ENCODE results near the gene PLSCR3. TPM values are rescaled to one million over a fixed set of nuclear protein-coding genes. Genes with fewer than 3 reads are reported as not detected.

Gene PLSCR3
- total RNA-seq, 6 experiments from 2014 or later: 85.6 to 114 (median 98.5) TPM

DNA sequence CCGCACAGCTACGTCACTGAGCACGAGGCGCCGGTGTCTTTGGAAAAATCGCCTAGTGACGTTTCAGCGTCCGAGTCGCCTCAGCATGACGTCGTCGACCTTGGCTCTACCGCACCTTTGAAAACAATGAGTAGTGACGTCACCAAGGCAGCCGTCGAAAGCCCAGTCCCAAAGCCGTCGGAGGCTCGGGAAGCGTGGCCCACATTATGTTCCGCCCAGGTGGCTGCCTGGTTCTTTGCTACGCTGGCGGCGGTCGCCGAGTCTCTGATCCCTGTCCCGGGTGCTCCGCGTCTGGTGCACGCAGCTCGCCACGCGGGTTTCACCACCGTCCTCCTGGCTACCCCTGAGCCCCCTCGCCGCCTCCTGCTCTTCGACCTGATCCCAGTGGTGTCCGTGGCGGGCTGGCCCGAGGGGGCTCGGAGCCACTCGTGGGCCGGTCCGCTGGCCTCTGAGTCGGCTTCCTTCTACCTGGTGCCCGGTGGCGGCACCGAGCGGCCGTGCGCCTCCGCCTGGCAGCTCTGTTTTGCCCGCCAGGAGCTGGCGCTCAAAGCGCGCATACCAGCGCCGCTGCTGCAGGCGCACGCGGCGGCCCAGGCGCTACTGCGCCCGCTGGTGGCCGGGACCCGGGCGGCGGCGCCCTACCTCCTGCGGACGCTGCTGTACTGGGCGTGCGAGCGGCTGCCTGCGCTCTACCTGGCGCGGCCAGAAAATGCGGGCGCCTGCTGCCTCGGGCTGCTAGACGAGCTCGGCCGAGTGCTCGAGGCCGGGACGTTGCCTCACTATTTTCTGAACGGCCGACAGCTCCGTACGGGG, 42.4 kb upstream of the PLSCR3 start:
- peak; percentile 66 for DNase-seq
- no peaks in the 10 kb centered on the region for H3K9me3 Mint-ChIP-seq
- H3K4me1 Mint-ChIP-seq (ENCODE audit: low read depth): peaks cover 37% of the 10 kb centered on the region
- TF ChIP-seq, protein P1, sequence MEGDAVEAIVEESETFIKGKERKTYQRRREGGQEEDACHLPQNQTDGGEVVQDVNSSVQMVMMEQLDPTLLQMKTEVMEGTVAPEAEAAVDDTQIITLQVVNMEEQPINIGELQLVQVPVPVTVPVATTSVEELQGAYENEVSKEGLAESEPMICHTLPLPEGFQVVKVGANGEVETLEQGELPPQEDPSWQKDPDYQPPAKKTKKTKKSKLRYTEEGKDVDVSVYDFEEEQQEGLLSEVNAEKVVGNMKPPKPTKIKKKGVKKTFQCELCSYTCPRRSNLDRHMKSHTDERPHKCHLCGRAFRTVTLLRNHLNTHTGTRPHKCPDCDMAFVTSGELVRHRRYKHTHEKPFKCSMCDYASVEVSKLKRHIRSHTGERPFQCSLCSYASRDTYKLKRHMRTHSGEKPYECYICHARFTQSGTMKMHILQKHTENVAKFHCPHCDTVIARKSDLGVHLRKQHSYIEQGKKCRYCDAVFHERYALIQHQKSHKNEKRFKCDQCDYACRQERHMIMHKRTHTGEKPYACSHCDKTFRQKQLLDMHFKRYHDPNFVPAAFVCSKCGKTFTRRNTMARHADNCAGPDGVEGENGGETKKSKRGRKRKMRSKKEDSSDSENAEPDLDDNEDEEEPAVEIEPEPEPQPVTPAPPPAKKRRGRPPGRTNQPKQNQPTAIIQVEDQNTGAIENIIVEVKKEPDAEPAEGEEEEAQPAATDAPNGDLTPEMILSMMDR (IDR thresholded peaks at IDR 0.05): peak; percentile 88
- peaks cover 18% of the 10 kb centered on the region for H3K27me3 Mint-ChIP-seq (ENCODE audit: insufficient read depth)
- H3K4me3 Mint-ChIP-seq: peak overlapping the region; percentile 91
- H3K27ac Mint-ChIP-seq: peak overlapping the region; percentile 51; the same call in 1 of the 2 replicates
- no peaks in the 10 kb centered on the region; the same call in 1 of the 2 replicates for H3K36me3 Mint-ChIP-seq (ENCODE audit: low read depth)

DNA sequence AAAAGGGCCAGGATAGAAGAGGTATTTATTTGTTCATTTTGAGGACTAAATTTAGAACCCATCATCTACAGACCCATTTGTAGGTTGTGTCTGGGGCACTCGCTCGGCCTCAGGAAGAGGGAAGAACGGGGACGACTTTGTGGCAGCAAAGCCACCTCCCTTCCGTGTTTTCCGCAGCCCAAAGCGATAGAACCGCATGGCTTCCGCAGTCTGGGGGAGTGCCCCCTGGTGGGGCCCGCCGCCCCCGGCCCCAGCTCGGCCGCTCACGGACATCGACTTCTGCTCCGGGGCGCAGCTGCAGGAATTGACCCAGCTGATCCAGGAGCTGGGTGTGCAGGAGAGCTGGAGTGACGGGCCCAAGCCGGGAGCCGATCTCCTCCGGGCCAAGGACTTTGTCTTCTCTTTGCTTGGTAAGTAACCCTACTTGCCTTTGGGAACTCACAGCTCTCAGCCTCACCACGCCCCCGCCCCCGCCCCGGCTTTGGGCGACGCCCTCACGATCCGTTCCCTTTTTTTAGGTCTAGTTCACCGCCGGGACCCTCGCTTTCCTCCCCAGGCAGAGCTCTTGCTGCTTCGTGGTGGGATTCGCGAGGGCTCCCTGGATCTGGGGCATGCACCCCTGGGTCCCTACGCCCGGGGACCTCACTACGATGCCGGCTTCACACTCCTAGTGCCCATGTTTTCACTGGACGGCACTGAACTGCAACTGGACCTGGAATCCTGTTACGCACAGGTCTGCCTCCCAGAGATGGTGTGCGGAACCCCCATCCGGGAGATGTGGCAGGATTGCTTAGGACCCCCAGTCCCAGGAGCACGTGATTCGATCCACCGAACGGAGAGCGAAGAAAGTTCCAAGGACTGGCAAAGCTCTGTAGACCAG, 41.6 kb upstream of the PLSCR3 start:
- H3K4me1 Mint-ChIP-seq (ENCODE audit: low read depth): peaks cover 42% of the 10 kb centered on the region

DNA sequence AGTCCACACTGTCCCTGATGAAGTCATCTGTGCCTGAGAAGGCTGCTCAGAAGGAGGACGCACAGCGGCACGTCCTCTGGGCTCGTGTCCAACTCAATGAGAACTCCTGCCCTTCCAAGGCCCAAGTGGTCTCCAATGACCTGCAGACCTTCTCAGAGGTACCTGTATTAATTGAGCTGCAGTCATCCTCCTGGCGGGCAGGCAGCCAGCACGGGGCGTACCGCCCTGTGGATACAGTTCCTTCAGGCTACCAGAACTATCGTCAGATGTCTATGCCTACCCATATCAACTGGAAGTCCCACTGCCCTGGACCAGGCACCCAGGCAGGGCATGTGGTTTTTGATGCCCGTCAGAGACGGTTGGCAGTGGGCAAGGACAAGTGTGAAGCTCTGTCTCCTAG, 38.0 kb upstream of the PLSCR3 start:
- Mint-ChIP-seq H3K9me3 (no peaks in the 10 kb centered on the region), H3K4me3 (no peak overlapping the region)

More for the DNA sequence above, 41.6 kb upstream of the PLSCR3 start:
- Mint-ChIP-seq H3K27ac (peak overlapping the region; percentile 59; the same call in 1 of the 2 replicates), H3K4me3 (peak overlapping the region; percentile 91), H3K36me3 (ENCODE audit: low read depth) (no peaks in the 10 kb centered on the region; the same call in 1 of the 2 replicates), H3K27me3 (ENCODE audit: insufficient read depth) (peaks cover 18% of the 10 kb centered on the region), H3K9me3 (no peaks in the 10 kb centered on the region)
- DNase-seq: no peak
- TF ChIP-seq, protein P1 (IDR thresholded peaks at IDR 0.05): peak; percentile 60

DNA sequence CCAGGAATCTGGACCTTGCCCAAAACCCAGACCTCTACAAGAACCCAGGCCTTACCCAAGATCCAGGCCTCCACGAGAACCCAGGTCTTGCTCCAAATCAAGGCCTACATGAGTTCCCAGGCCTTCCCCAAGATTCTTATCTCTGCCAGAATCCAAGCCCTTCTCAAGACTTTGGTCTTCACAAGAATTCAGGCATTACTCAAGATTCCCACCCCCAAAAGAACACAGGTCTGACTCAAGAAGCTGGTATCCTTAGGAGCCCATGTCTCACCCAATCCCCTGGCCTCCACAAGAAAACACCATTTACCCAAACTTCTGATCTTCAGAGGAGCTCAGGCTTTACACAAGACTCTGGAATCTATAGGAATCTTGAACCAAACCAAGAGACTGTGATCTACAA, 36.9 kb upstream of the PLSCR3 start:
- H3K27me3 Mint-ChIP-seq (ENCODE audit: insufficient read depth): no peaks in the 10 kb centered on the region; the same call in none of the 2 replicates
- peaks cover 19% of the 10 kb centered on the region for H3K4me1 Mint-ChIP-seq (ENCODE audit: low read depth)
- no peaks in the 10 kb centered on the region for H3K36me3 Mint-ChIP-seq (ENCODE audit: low read depth)
- H3K4me3 Mint-ChIP-seq: no peak overlapping the region
- DNase-seq: no peak
- H3K27ac Mint-ChIP-seq: no peak overlapping the region
- TF ChIP-seq, protein P1 (IDR thresholded peaks at IDR 0.05): no peak
- no peaks in the 10 kb centered on the region for H3K9me3 Mint-ChIP-seq

More for the DNA sequence above, 38.0 kb upstream of the PLSCR3 start:
- H3K4me1 Mint-ChIP-seq (ENCODE audit: low read depth): peaks cover 27% of the 10 kb centered on the region
- no peak overlapping the region for H3K27ac Mint-ChIP-seq
- no peak for DNase-seq
- H3K36me3 Mint-ChIP-seq (ENCODE audit: low read depth): no peaks in the 10 kb centered on the region
- H3K27me3 Mint-ChIP-seq (ENCODE audit: insufficient read depth): peaks cover 2% of the 10 kb centered on the region
- TF ChIP-seq, protein P1 (IDR thresholded peaks at IDR 0.05): no peak

DNA sequence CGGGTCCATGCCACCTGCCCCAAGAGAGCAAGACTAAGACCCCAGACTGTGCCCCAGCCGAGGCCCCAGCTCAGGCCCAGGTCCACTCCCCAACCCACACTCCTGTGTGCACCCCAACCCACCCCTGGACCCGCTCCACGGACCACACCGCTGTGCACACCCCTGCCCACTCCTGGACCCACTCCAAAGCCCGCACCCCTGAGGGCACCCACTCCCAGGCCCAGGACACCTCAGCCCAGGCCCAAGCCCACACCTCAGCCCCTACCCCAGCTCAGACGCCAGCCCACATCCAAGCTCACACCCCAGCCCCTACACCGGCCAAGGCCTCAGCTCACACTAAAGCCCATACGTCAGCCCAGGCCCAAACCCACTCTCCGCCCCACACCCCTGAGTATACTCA, 35.4 kb upstream of the PLSCR3 start:
- H3K4me3 Mint-ChIP-seq: no peak overlapping the region
- H3K36me3 Mint-ChIP-seq (ENCODE audit: low read depth): no peaks in the 10 kb centered on the region
- H3K9me3 Mint-ChIP-seq: no peaks in the 10 kb centered on the region
- TF ChIP-seq, protein P1 (IDR thresholded peaks at IDR 0.05): no peak
- H3K27me3 Mint-ChIP-seq (ENCODE audit: insufficient read depth): no peaks in the 10 kb centered on the region; the same call in none of the 2 replicates
- DNase-seq: no peak
- H3K27ac Mint-ChIP-seq: no peak overlapping the region
- H3K4me1 Mint-ChIP-seq (ENCODE audit: low read depth): peaks cover 6% of the 10 kb centered on the region; the same call in 1 of the 2 replicates
